ENCODE measurements around the gene FAM9C.
A peak's percentile ranks its signal among the peaks of the same experiment; 100 is the strongest.

Gene FAM9C

GRCh38 chrX:13001961-13002671 lies 42.3 kb downstream of the FAM9C start:
- DNase-seq = no peak

DNA sequence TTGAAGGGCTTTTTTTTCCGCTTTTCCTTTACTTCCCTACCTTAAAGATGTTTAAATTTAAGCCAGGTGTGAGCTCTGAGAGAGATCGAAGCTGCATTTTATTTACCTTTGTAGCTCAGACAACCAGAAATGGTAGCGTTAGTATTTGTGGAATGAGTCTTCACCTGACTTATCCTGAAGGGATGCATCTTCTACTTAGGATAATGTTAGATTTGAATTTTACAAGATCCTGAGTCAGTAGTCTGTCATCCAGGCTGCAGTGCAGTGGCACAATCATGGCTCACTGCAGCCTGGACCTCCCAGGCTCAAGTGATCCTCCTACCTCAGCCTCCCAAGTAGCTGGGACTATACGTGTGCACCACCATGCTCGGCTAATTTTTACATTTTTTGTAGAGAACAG lies 43.3 kb downstream of the FAM9C start:
- DNase-seq = no peak

DNA sequence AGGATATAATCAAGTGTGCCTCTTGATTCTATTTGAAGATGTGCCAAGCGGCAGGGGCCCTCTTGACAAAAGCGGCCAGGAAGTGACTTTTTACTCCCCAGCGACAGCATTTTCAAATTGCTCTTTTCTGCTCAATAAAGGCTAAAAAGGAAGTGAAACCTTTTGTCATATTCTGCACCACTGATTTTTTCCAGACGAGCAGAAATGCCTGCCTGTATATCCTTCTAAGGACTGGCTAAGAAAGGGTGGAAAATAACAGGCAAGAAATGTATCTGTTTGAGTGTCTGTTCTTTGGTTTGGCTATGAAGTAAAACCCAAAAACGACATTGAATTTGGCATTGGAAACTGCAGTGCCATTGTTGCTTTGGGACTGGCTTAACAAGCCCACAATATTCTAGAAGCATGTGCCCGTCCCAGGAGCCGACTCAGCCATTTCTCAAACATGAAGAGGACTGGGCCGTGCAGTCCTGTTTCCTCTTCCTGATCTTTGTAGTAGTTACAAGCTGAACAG lies 44.1 kb downstream of the FAM9C start:
- peak; percentile 58 for DNase-seq

GRCh38 chrX:12999422-12999821 lies 45.0 kb downstream of the FAM9C start:
- DNase-seq = peak; percentile 58

GRCh38 chrX:12997906-12998687 lies 46.3 kb downstream of the FAM9C start:
- DNase-seq = no peak

DNA sequence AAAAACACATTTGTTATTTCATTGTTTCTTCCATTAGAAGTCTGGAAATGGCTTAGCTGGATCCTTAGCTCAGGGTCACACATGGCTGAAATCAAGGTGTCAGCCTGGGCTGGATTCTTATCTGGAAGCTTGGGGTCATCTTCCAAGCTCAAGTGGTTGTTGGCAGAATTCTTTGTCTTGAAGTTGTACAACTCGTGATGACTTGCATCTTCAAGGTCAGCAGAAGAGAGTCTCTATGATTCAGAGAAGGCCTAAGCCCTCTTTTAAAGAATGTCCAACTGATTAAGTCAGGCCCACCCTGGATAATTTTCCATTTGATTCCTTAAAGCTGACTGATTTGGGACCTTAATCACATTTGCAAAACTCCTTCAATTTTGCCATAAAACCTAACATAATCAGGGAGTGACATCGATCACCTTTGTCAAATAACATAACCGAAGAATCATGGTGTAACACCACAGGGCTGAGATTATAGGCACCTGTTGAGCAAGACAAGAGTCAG lies 47.4 kb downstream of the FAM9C start:
- DNase-seq = no peak

DNA sequence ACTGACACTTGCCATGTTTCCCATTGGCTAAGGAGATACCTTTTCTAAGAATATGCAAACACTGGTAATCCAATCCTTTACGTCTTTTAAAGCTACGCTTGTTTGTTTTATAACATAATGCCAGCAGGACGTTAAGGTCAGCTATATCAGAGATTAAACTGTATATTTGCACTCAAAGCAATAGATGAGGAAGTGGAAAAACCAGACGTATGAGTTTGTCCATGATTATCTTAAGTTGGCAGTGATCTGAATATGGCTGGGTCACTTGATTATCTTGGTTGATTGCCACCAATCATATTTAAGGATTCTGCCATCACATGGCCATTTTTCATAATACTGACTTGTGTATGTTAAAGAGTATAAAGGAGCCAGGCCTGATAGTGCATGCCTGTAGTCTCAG lies 50.1 kb downstream of the FAM9C start:
- no peak for DNase-seq

- DNase-seq = no peak
Observed at GRCh38 chrX:12993826-12994225, 50.6 kb downstream of the FAM9C start.

- DNase-seq = no peak
Observed at GRCh38 chrX:12992544-12993118, 51.8 kb downstream of the FAM9C start.

DNA sequence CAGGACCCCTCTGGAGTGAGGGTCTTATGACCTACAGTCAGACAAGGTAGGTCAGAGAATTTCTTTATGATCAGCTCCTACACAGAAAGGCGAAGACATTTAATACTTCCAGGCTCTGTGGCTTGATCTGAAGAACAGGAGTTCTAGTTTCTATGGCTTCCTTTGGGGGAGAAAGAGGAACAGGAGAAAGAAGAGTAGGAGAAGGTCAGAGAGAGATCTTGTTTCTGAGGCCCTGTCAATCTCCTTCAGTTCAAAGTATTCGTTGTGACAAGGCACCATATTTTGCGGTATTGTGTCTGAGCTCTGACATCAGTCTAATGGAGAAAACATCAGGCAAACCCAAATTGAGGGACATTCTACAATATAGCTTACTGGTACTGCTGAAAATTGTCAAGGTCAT lies 52.8 kb downstream of the FAM9C start:
- DNase-seq = no peak

DNA sequence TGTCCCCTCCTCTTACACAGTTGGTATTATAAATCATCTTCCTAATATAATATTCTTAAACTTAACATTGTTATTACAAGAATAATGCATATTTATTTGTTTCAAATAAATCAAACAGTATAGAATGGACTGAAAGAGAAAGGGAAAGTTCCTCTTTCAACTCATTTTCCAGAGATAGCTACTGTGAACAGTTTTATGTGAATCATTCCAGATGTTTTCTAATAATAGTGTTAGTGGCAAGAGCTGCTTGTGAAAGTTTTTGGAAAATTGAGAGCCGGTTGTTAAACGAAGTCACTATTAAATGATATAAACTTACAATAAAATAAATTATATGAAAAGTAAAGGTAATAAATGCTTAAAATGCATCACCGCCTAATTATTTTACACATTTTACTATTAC lies 55.0 kb downstream of the FAM9C start:
- no peak for DNase-seq

GRCh38 chrX:12988797-12989196 lies 55.6 kb downstream of the FAM9C start:
- DNase-seq = no peak

GRCh38 chrX:12987900-12988594 lies 56.4 kb downstream of the FAM9C start:
- no peak for DNase-seq

- no peak for DNase-seq
Observed at GRCh38 chrX:12987340-12987739, 57.1 kb downstream of the FAM9C start.

DNA sequence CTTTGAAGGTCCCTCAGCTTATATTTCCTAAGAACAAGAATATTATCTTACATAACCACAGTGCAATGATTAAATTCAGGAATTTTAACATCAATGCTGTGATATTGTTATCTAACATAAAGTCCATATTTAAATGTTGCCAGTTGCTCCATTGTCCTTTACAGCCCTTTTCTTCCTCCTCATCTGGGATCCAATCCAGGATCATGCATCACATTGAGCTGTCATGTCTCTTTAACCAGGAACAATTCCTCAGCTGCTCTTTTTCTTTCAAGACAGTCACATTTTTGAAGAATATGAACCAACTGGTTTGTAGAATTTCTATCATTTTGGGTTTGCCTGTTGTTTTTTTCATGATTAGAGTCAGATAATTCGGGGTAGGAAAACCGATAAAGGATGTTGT lies 57.5 kb downstream of the FAM9C start:
- no peak for DNase-seq

GRCh38 chrX:12986164-12986779 lies 58.1 kb downstream of the FAM9C start:
- no peak for DNase-seq

All from CD4-positive, alpha-beta T cell treated with Interleukin-10 for 1 hour (primary cell).